BE2C (cell line): ENCODE measurements around the gene TSPAN7.

ENCODE experiments used
- DNase-seq: peaks from one replicate; pipeline ENCODE4 v3.0.0-alpha.2; 2020
- H3K27me3 ChIP-seq: fragments of 250-450 bp; sonication (Bioruptor Pico); 2 replicates; pipeline ENCODE4 v1.5.1; 2020; ENCODE audit warnings: mild to moderate bottlenecking
- H3K36me3 ChIP-seq: fragments of 250-450 bp; sonication (Bioruptor Pico); 2 replicates; pipeline ENCODE4 v1.5.1; 2020; ENCODE audit warnings: mild to moderate bottlenecking
- H3K4me1 ChIP-seq: fragments of 250-450 bp; sonication (Bioruptor Pico); 2 replicates; pipeline ENCODE4 v1.5.1; 2020
- H3K4me3 ChIP-seq: 2 replicates; pipeline ENCODE4 v1.5.1; 2011; ENCODE audit warnings: low read depth, low read length
- H3K9me3 ChIP-seq: fragments of 250-450 bp; sonication (Bioruptor Pico); 2 replicates; pipeline ENCODE4 v1.5.1; 2020
- CTCF ChIP-seq: IDR thresholded peaks from 2 replicates; pipeline ENCODE4 v1.5.1; 2012; ENCODE audit warnings: mild to moderate bottlenecking, low read depth, low read length

TSPAN7 gene

GRCh38 chrX:38668771-38669170 is 107.4 kb downstream of the TSPAN7 start:
- no peak for TF ChIP-seq CTCF
- no peak for DNase-seq
- Histone ChIP-seq H3K4me1 (no peaks in the 10 kb centered on the region), H3K27me3 (no peaks in the 10 kb centered on the region), H3K36me3 (no peaks in the 10 kb centered on the region), H3K4me3 (no peak overlapping the region), H3K9me3 (no peaks in the 10 kb centered on the region)

DNA sequence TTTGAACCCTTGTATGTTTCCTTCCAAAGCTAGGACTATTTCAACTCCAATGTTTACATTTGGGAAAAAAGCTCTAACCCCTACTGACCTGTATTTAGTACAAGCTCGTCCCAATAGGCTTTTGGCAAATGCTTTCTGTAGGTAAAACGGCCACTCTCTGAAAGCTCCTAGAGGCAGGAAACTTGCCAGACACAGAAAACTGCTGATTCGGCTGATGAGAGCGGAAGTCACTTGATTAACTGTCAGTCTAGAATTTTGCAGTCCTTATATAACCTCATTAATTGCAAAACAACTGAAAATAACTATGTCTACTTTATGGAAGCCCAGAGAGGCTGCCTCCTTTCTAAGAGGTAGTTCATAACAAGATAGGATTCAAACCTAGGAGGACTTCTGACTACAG is 108.1 kb downstream of the TSPAN7 start:
- Histone ChIP-seq H3K36me3 (no peaks in the 10 kb centered on the region), H3K4me3 (no peak overlapping the region), H3K27me3 (no peaks in the 10 kb centered on the region), H3K4me1 (no peaks in the 10 kb centered on the region), H3K9me3 (no peaks in the 10 kb centered on the region)
- DNase-seq = no peak
- no peak for TF ChIP-seq CTCF

DNA sequence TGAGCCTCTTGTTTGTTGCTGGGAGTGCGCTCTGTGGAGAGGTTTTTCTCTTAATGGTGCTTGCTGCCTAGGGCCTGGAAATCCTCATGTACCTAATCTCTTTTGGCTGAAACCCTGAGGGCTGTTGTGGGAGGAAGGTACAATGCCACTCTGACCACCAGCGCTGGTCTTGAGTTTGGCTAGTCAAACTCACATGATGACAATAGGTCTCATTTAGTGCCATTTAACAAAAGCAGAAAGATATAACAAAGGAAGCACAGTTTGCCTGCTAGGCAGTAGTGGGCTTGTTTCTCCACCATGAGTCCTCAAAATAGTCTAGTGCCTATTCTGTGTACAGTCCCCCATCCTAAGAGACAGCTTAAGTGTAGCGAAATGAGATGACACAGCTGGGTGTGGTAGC is 111.3 kb downstream of the TSPAN7 start:
- DNase-seq = no peak
- TF ChIP-seq CTCF = no peak
- no peak overlapping the region for H3K4me3 ChIP-seq
- no peaks in the 10 kb centered on the region for H3K36me3 ChIP-seq
- no peaks in the 10 kb centered on the region for H3K27me3 ChIP-seq
- H3K4me1 ChIP-seq = no peaks in the 10 kb centered on the region
- H3K9me3 ChIP-seq = no peaks in the 10 kb centered on the region

DNA sequence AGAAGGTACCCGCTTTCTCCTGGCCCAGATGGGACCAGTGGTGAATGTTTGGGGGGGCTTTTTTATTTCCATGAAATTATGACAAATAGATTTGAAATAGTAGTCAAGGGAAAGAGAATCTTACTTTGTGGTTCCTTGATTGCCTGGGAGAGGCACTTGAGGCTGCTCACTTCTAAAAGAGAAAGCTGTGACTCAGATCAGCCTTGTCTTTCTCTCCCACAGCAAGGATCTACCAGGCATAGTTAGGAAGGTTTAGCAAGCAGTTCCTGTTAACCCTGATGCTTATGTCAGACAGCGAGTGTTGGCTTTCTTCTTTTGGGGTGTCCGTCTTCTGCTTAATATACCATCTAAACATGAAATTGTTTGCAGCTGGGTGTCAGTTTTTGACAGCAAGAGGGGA is 114.5 kb downstream of the TSPAN7 start:
- TF ChIP-seq CTCF = no peak
- no peak for DNase-seq
- H3K9me3 ChIP-seq = no peaks in the 10 kb centered on the region

GRCh38 chrX:38678183-38678582 is 116.8 kb downstream of the TSPAN7 start:
- DNase-seq = no peak
- Histone ChIP-seq H3K4me3 (no peak overlapping the region), H3K4me1 (no peaks in the 10 kb centered on the region), H3K27me3 (no peaks in the 10 kb centered on the region), H3K36me3 (no peaks in the 10 kb centered on the region), H3K9me3 (no peaks in the 10 kb centered on the region)
- no peak for TF ChIP-seq CTCF

More for the DNA sequence above, 114.5 kb downstream of the TSPAN7 start:
- H3K36me3 ChIP-seq = no peaks in the 10 kb centered on the region
- H3K4me1 ChIP-seq = no peaks in the 10 kb centered on the region
- H3K27me3 ChIP-seq = no peaks in the 10 kb centered on the region
- no peak overlapping the region for H3K4me3 ChIP-seq

GRCh38 chrX:38678821-38679220 is 117.5 kb downstream of the TSPAN7 start:
- no peak for TF ChIP-seq CTCF
- DNase-seq = no peak
- H3K4me1 ChIP-seq = no peaks in the 10 kb centered on the region
- H3K9me3 ChIP-seq = no peaks in the 10 kb centered on the region
- H3K27me3 ChIP-seq = no peaks in the 10 kb centered on the region
- H3K4me3 ChIP-seq = no peak overlapping the region
- H3K36me3 ChIP-seq = no peaks in the 10 kb centered on the region
